HG03097 (cell line): ENCODE measurements around the gene RNF144A.

Experiments used
- ATAC-seq: cut with Tn5 transposase; IDR thresholded peaks from one replicate; pipeline ENCODE4 v1.9.1; 2021; ENCODE audit not compliant: unreplicated experiment, low FRiP score

The RNF144A gene

GRCh38 chr2:6968319-6969100, 51.3 kb downstream of the RNF144A start:
- ATAC-seq = no peak

- ATAC-seq = no peak
These were observed 53.3 kb downstream of the RNF144A start for GRCh38 chr2:6970551-6970950.

GRCh38 chr2:6970976-6971480, 53.8 kb downstream of the RNF144A start:
- no peak for ATAC-seq

GRCh38 chr2:6971502-6971901, 54.3 kb downstream of the RNF144A start:
- no peak for ATAC-seq

- no peak for ATAC-seq
These were observed 55.0 kb downstream of the RNF144A start for GRCh38 chr2:6972067-6972710.

- no peak for ATAC-seq
These were observed 56.8 kb downstream of the RNF144A start for GRCh38 chr2:6973895-6974545.

GRCh38 chr2:6975988-6976387, 58.8 kb downstream of the RNF144A start:
- ATAC-seq = no peak

GRCh38 chr2:6977113-6977741, 60.0 kb downstream of the RNF144A start:
- ATAC-seq = no peak

GRCh38 chr2:6977786-6978185, 60.6 kb downstream of the RNF144A start:
- no peak for ATAC-seq

GRCh38 chr2:6978991-6979390, 61.8 kb downstream of the RNF144A start:
- no peak for ATAC-seq

GRCh38 chr2:6982449-6982848, 65.2 kb downstream of the RNF144A start:
- no peak for ATAC-seq

GRCh38 chr2:6982934-6983589, 65.8 kb downstream of the RNF144A start:
- ATAC-seq = no peak

GRCh38 chr2:6986301-6986911, 69.2 kb downstream of the RNF144A start:
- ATAC-seq = no peak

- ATAC-seq = no peak
These were observed 69.7 kb downstream of the RNF144A start for GRCh38 chr2:6986912-6987361.

- ATAC-seq = no peak
These were observed 73.7 kb downstream of the RNF144A start for GRCh38 chr2:6990871-6991270.

GRCh38 chr2:6992794-6993228, 75.6 kb downstream of the RNF144A start:
- ATAC-seq = no peak

GRCh38 chr2:6993229-6993640, 76.0 kb downstream of the RNF144A start:
- ATAC-seq = no peak

- ATAC-seq = no peak
These were observed 76.7 kb downstream of the RNF144A start for GRCh38 chr2:6993936-6994335.

- no peak for ATAC-seq
These were observed 77.4 kb downstream of the RNF144A start for GRCh38 chr2:6994536-6995128.
